ENCODE data around the gene ENO4. TPM values are rescaled to one million over a fixed set of nuclear protein-coding genes. Genes with fewer than 3 reads are reported as not detected.
A peak's percentile ranks its signal among the peaks of the same experiment; 100 is the strongest.

The ENO4 gene
- total RNA-seq, 2 donors from 2014 or later: 0.27 to 0.91 TPM

DNA sequence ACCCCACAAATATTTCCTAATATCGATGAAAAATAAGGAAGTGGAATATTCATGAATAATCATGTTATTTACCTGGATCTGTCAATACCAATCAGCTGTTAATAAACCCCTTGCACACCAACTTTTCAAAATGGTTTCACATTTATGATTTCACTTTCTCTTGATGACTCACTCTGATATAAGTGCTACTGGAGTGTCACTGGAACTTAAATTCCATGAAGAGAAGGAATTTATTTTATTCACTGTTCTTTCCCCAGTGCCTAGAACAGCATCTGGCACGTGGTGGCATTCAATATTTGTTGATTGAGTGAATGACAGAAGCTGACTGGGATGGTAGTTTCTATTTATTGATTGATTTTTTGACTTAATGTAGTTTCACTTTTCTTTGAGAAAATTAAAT lies 3.5 kb upstream of the ENO4 start:
- Histone ChIP-seq H3K36me3 (no peaks in the 10 kb centered on the region), H3K4me1 (replicated peaks) (no peaks in the 10 kb centered on the region), H3K27ac (no peak overlapping the region), H3K27me3 (replicated peaks; ENCODE audit: insufficient read depth) (no peaks in the 10 kb centered on the region), H3K9me3 (no peaks in the 10 kb centered on the region), H3K4me3 (no peak overlapping the region)
- 78% methylated on average over 2 of the region's 2 CpGs for WGBS
- DNase-seq (ENCODE audit: low spot score): no peak
- intact Hi-C loops (cut with DNase I): no loop called here
- TF ChIP-seq POLR2A (IDR thresholded peaks at IDR 0.05) (no peak), POLR2AphosphoS5 (IDR thresholded peaks at IDR 0.05) (no peak), CTCF (IDR thresholded peaks at IDR 0.05) (no peak)

DNA sequence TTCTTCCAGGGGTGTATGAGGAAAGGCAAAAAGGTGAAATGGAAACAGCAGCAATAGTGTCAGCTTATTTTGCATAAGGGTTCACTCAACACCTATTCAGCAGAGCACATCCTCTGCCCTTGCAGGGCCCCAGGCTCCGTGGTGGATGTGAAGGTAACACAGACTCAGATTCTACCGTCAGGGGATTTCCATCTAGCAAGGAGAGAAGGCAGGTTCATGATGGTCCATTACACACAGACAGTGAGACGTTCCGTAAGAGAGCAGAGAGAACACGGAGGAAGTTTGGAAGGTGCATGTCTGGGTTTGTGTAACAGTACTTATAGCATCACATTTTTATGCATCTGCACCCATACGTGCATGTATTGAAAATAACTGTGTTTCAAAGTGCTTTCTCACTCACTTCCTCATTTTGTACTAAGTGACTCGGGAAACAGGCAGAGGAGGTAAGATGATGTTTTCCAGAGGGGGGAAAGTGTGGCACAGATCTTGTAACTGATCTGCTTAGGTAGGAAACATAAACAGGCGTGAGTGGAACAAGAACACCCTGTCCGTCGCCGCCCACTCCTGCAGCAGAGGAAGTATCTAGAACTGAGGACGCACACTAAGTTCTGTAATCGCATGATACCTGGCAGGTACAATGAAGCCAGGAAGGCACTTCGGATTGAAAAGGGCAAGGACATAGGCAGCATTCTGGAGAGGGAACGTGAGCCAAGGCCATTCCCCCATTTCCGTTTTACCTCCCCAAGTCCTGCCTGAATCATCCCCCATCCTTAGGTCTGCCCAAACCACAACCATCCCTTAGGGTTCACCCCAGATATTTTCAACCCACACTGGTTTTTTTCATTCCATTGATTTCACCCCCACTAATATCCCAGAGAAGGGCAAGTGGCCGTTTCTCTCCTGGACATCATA lies 1.0 kb upstream of the ENO4 start:
- Histone ChIP-seq H3K4me1 (replicated peaks) (no peaks in the 10 kb centered on the region), H3K27me3 (replicated peaks; ENCODE audit: insufficient read depth) (no peaks in the 10 kb centered on the region), H3K4me3 (peak overlapping the region; percentile 53 to 63), H3K36me3 (no peaks in the 10 kb centered on the region), H3K27ac (peak overlapping the region; percentile 77 to 80), H3K9me3 (no peaks in the 10 kb centered on the region)
- intact Hi-C loops (cut with DNase I): no loop called here
- DNase-seq (ENCODE audit: low spot score): peak; percentile 33
- TF ChIP-seq POLR2A (IDR thresholded peaks at IDR 0.05) (no peak), POLR2AphosphoS5 (IDR thresholded peaks at IDR 0.05) (peak; percentile 59), CTCF (IDR thresholded peaks at IDR 0.05) (no peak)
- 37% methylated on average over 17 of the region's 17 CpGs for WGBS

DNA sequence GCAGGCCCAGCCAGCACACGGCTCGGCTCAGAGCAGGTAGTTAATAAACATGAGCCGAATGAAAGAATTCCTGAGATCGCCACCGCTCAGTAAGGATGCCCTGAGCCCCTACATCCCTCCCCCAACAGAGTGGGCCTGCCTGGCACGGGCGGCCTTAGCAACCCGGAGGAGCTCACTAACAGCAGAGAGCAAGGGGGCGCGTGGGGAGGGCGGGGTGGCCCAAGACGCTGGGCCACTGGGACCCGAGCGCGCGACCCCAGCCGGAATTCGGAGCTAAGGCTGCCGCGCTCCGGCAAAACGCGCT lies 403 bp upstream of the ENO4 start:
- Histone ChIP-seq H3K4me1 (replicated peaks) (no peaks in the 10 kb centered on the region), H3K36me3 (no peaks in the 10 kb centered on the region), H3K27me3 (replicated peaks; ENCODE audit: insufficient read depth) (no peaks in the 10 kb centered on the region), H3K4me3 (peak overlapping the region; percentile 53 to 63), H3K9me3 (no peaks in the 10 kb centered on the region), H3K27ac (peak overlapping the region; percentile 77 to 80)
- peak; percentile 8 for DNase-seq (ENCODE audit: low spot score)
- intact Hi-C loops (cut with DNase I): no loop called here
- TF ChIP-seq POLR2A (IDR thresholded peaks at IDR 0.05): no peak
- no peak for TF ChIP-seq POLR2AphosphoS5 (IDR thresholded peaks at IDR 0.05)
- TF ChIP-seq CTCF (IDR thresholded peaks at IDR 0.05): no peak
- WGBS: 1% methylated on average over 23 of the region's 23 CpGs

DNA sequence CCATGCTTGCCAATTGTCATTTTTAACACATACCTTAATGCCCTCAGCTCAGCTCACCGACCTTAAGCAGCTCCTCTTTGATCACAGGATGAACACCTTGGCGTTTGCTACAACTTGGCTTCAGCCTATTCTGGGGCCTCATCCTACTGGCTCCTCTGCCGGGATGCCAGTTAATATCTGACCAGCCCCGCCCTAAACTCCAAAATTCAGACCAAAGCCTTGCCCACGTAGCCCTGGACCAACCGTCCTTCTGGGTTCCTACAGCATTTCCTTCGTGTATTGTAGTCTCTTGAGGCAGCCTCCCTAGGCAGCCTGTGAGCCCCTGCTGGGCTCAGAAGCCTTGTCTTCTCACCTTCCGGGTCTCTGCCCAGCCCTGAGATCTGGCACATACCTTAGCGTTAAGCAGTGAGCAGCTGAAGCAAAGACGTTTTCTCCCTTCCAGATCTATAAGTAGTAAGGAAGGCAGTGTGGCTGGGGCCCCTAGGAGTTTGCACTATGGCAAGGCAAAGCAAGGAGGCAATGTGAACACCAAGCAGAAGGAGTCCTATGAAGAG lies 836 bp downstream of the ENO4 start:
- no peaks in the 10 kb centered on the region for H3K27me3 ChIP-seq (replicated peaks; ENCODE audit: insufficient read depth)
- intact Hi-C loops (cut with DNase I): no loop called here
- WGBS: 14% methylated on average over 10 of the region's 10 CpGs
- peak overlapping the region; percentile 53 to 63 for H3K4me3 ChIP-seq
- H3K9me3 ChIP-seq: no peaks in the 10 kb centered on the region
- H3K4me1 ChIP-seq (replicated peaks): no peaks in the 10 kb centered on the region
- TF ChIP-seq POLR2A (IDR thresholded peaks at IDR 0.05) (no peak), CTCF (IDR thresholded peaks at IDR 0.05) (no peak), POLR2AphosphoS5 (IDR thresholded peaks at IDR 0.05) (no peak)
- peak overlapping the region; percentile 77 to 80 for H3K27ac ChIP-seq
- no peak for DNase-seq (ENCODE audit: low spot score)
- no peaks in the 10 kb centered on the region for H3K36me3 ChIP-seq

- no peaks in the 10 kb centered on the region for H3K36me3 ChIP-seq
- no peaks in the 10 kb centered on the region for H3K27me3 ChIP-seq (replicated peaks; ENCODE audit: insufficient read depth)
- H3K4me3 ChIP-seq: no peak overlapping the region
- 43% methylated on average over 1 of the region's 1 CpG for whole genome bisulfite sequencing
- no peaks in the 10 kb centered on the region for H3K4me1 ChIP-seq (replicated peaks)
- no peak for TF ChIP-seq POLR2A (IDR thresholded peaks at IDR 0.05)
- no peak for TF ChIP-seq POLR2AphosphoS5 (IDR thresholded peaks at IDR 0.05)
- TF ChIP-seq CTCF (IDR thresholded peaks at IDR 0.05): no peak
- intact Hi-C loops (cut with DNase I): no loop called here
- H3K9me3 ChIP-seq: no peaks in the 10 kb centered on the region
- no peak overlapping the region for H3K27ac ChIP-seq
- DNase-seq (ENCODE audit: low spot score): no peak
These were observed 2.9 kb downstream of the ENO4 start for GRCh38 chr10:116852246-116852645.

Data from prostate gland (tissue), 2 donors.